SK-N-SH treated with all-trans-retinoic acid at 6 μM for 48 hours (cell line): ENCODE results near the gene ITM2B.

Experiments used
- CSDC2 ChIP-seq: fragments of 250-450 bp; sonication (Bioruptor Pico); IDR thresholded peaks from 2 replicates; pipeline ENCODE4 v1.5.0; 2020; ENCODE audit warnings: mild to moderate bottlenecking, moderate library complexity
- ZFP3 ChIP-seq: fragments of 250-450 bp; sonication (Bioruptor Pico); IDR thresholded peaks from 2 replicates; pipeline ENCODE4 v1.5.0; 2020; ENCODE audit warnings: mild to moderate bottlenecking, moderate library complexity
- TF ChIP-seq, protein P1 (sequence below): fragments of 250-450 bp; sonication (Bioruptor Pico); IDR thresholded peaks from 2 replicates; pipeline ENCODE4 v1.5.1; 2020; ENCODE audit warnings: low read depth, mild to moderate bottlenecking, moderate library complexity
- TF ChIP-seq, protein P2 (sequence below): fragments of 250-450 bp; sonication (Bioruptor Pico); IDR thresholded peaks from 2 replicates; pipeline ENCODE4 v1.8.0; 2020; ENCODE audit warnings: mild to moderate bottlenecking, moderate library complexity, borderline replicate concordance

DNA sequence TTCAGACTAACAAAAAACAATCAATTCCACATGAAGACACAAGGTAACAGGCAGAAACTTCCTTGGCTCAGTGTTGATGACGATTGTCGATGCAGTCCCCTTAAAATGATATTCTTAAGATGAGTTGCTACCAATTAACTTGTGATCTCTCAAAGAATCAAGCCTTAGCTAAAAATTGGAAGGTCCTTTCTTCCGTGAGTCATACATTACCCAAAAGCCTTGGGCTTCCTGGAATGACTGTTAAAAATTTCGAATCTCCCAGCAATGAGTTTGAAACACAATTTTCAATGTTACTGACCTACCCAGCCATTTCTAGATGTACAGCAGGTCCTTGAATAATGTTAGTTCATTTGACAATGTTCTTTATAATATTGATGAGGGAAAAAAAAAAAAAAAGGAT is 42.5 kb downstream of the ITM2B start:
- TF ChIP-seq, protein P1, sequence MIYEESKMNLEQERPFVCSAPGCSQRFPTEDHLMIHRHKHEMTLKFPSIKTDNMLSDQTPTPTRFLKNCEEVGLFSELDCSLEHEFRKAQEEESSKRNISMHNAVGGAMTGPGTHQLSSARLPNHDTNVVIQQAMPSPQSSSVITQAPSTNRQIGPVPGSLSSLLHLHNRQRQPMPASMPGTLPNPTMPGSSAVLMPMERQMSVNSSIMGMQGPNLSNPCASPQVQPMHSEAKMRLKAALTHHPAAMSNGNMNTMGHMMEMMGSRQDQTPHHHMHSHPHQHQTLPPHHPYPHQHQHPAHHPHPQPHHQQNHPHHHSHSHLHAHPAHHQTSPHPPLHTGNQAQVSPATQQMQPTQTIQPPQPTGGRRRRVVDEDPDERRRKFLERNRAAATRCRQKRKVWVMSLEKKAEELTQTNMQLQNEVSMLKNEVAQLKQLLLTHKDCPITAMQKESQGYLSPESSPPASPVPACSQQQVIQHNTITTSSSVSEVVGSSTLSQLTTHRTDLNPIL (CRISPR knock-in tag), result no peak
- TF ChIP-seq, protein P2, sequence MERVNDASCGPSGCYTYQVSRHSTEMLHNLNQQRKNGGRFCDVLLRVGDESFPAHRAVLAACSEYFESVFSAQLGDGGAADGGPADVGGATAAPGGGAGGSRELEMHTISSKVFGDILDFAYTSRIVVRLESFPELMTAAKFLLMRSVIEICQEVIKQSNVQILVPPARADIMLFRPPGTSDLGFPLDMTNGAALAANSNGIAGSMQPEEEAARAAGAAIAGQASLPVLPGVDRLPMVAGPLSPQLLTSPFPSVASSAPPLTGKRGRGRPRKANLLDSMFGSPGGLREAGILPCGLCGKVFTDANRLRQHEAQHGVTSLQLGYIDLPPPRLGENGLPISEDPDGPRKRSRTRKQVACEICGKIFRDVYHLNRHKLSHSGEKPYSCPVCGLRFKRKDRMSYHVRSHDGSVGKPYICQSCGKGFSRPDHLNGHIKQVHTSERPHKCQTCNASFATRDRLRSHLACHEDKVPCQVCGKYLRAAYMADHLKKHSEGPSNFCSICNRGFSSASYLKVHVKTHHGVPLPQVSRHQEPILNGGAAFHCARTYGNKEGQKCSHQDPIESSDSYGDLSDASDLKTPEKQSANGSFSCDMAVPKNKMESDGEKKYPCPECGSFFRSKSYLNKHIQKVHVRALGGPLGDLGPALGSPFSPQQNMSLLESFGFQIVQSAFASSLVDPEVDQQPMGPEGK (CRISPR knock-in tag), result no peak
- TF ChIP-seq CSDC2, result no peak
- TF ChIP-seq ZFP3 (CRISPR knock-in tag), result no peak
